Heart right ventricle (tissue), 16 donors: ENCODE measurements around the gene OTOP1. TPM values are rescaled to one million over a fixed set of nuclear protein-coding genes. Genes with fewer than 3 reads are reported as not detected.
"Not testable (repeated sequence)": the region's sequence is repeated elsewhere in the genome, so short reads cannot be mapped to it uniquely, and the experiment has no call there.

Experiments
- ATAC-seq, 8 donors: fragments of 200-7000 bp; cut with Tn5 transposase; one replicate each; pipeline ENCODE4 v1.9.1; 2020; ENCODE audit warnings: mild to moderate bottlenecking in 8 of 8, moderate library complexity in 8 of 8, moderate number of reproducible peaks in 1 of 8
- DNase-seq, 2 donors: peaks; one replicate each; pipeline ENCODE4 v3.0.0-alpha.2; 2020
- H3K27ac ChIP-seq, 10 donors: fragments of 200-600 bp; sonication (generic) in 2 of 10; one replicate each; pipeline versions ENCODE4 v1.5.0 to v1.8.0; 2020 to 2022; ENCODE audit warnings: mild to moderate bottlenecking in 3 of 10
- H3K27me3 ChIP-seq, 7 donors: fragments of 200-600 bp; one replicate each; pipeline ENCODE4 v1.8.0; 2021 to 2022; ENCODE audit warnings: mild to moderate bottlenecking in 2 of 7
- H3K36me3 ChIP-seq, 9 donors: fragments of 200-600 bp; sonication (generic) in 1 of 9; one replicate each; pipeline versions ENCODE4 v1.5.0 to v1.8.0; 2020 to 2022; ENCODE audit warnings: mild to moderate bottlenecking in 2 of 9
- H3K4me1 ChIP-seq, 9 donors: fragments of 200-600 bp; sonication (generic) in 1 of 9; one replicate each; pipeline versions ENCODE4 v1.5.0 to v1.8.0; 2020 to 2022; ENCODE audit warnings: mild to moderate bottlenecking in 4 of 9
- H3K4me3 ChIP-seq, 10 donors: fragments of 200-600 bp; sonication (generic) in 2 of 10; one replicate each; pipeline versions ENCODE4 v1.5.0 to v1.8.0; 2020 to 2022; ENCODE audit warnings: mild to moderate bottlenecking in 7 of 10, moderate library complexity in 2 of 10
- H3K9me3 ChIP-seq, 11 donors: fragments of 200-600 bp in 10 of 11; sonication (generic) in 2 of 11; one replicate each; pipeline versions ENCODE4 v1.5.0 to v1.8.0; 2013 to 2022; ENCODE audit warnings: mild to moderate bottlenecking in 2 of 11, control low read depth in 1 of 11, moderate library complexity in 1 of 11
- WGBS, 2 donors: extraction: QIAGEN DNeasy Blood & Tissue Kit; methylation state at CpG; one replicate each; pipeline ENCODE4 v1.1.7; 2013; ENCODE audit warnings: inconsistent platforms in 1 of 2; 5-methylcytosine and 5-hydroxymethylcytosine counted together
- intact Hi-C, 10 donors: fragments of 100-400 bp; cut with DNase I; formaldehyde crosslinking; loops; one replicate each; pipeline versions ENCODE4 v1.11.1 to v1.14.2; 2022
- polyA plus RNA-seq, 2 donors: library from polyadenylated mRNA; stranded (reverse); fragments of 200-250 nt; gene quantifications; one replicate each; pipeline ENCODE4 v1.2.3, GENCODE V29; 2013
- total RNA-seq, 10 donors: library from RNA; stranded (reverse); fragmentation: NEBNext Ultra II Directional in 3 of 10; extraction: Animal tissue kit (Norgen Biotek cat#: 25700) in 3 of 10; gene quantifications; one replicate each; pipeline versions ENCODE4 v1.2.1 to v1.2.4, GENCODE V29; 2021 to 2023
- TF ChIP-seq, protein P1 (sequence below), 9 donors: fragments of 200-600 bp; sonication (generic) in 2 of 9; IDR thresholded peaks; one replicate each; pipeline versions ENCODE4 v1.5.0 to v1.8.0; 2021 to 2022; ENCODE audit warnings: antibody characterized with exemption in 9 of 9, mild to moderate bottlenecking in 5 of 9, moderate library complexity in 1 of 9
- donor health status: Arrhythmogenic right ventricular cardiomyopathy.
- donor health status: ischemic (EF 13 %, LVEDD 7.1; RV severe dilation, severe dysfunction).
- donor health status: healthy with polysubstance abuse.
- donor health status: DM: no; HTN: yes; CAD: no.
- donor health status: DM: no; HTN: no; CAD: no.
- donor health status: ischemic (EF 25% LVEDD 6.9; RV normal size, moderate dysfunction).
- donor health status: ischemic (EF 25% LVEDD 5.7; RV mildly dilated, moderate dysfunction).
- donor health status: healthy.
- donor health status: DM: yes; HTN: yes; CAD: no.
- donor health status: Ischemic cardiomyopathy.
- donor health status: ischemic (EF 35%, LVEDD 5.7; RV mildly dilated, moderate dysfunction).
- donor health status: nonischemic (EF 11% LVEDD 7.7; RV severe dilation, severe dysfunction).
- donor health status: DM: yes; HTN: yes; CAD: no.
- donor health status: PGD.
- donor health status: ischemic (EF 29% LVEDD 5.4; RV normal size, mild dysfunction).
- donor health status: nonischemic (EF 23%, LVEDD 6.1; RV moderate dilation, normal function).

Gene OTOP1
- total and polyA plus RNA-seq, 12 donors = not detected

DNA sequence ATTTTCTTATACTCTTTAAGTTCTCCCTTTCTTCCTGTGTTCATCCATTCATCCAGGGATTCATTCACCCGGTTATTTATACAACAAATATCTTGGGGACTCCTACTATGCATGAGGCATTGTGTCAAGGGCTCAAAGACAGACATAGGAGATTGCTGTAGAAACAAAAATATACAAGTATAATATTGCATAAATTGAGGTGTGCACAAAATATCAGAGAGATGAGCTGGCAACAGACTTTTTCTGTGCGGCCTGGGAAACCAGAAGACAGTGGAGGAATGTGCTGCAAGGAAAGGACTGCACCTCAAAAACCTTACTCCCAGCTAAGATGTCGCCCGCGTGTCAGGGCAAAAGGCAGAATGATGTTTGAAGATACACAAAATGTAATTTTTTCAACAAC is 9.6 kb downstream of the OTOP1 start:
- H3K36me3 ChIP-seq = no peaks in the 10 kb centered on the region
- peaks cover 0 to 43% (median 24%) of the 10 kb centered on the region in 7 donors for H3K27me3 ChIP-seq
- no peak overlapping the region for H3K27ac ChIP-seq
- 80 to 82% methylated on average over 5 of the region's 5 CpGs for WGBS, 2 donors
- no peaks in the 10 kb centered on the region for H3K4me1 ChIP-seq
- DNase-seq (no peak), ATAC-seq (no peak)
- TF ChIP-seq, protein P1, sequence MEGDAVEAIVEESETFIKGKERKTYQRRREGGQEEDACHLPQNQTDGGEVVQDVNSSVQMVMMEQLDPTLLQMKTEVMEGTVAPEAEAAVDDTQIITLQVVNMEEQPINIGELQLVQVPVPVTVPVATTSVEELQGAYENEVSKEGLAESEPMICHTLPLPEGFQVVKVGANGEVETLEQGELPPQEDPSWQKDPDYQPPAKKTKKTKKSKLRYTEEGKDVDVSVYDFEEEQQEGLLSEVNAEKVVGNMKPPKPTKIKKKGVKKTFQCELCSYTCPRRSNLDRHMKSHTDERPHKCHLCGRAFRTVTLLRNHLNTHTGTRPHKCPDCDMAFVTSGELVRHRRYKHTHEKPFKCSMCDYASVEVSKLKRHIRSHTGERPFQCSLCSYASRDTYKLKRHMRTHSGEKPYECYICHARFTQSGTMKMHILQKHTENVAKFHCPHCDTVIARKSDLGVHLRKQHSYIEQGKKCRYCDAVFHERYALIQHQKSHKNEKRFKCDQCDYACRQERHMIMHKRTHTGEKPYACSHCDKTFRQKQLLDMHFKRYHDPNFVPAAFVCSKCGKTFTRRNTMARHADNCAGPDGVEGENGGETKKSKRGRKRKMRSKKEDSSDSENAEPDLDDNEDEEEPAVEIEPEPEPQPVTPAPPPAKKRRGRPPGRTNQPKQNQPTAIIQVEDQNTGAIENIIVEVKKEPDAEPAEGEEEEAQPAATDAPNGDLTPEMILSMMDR (IDR thresholded peaks at IDR 0.05) = no peak
- H3K4me3 ChIP-seq = no peak overlapping the region
- intact Hi-C loops = no loop called here
- no peaks in the 10 kb centered on the region for H3K9me3 ChIP-seq

DNA sequence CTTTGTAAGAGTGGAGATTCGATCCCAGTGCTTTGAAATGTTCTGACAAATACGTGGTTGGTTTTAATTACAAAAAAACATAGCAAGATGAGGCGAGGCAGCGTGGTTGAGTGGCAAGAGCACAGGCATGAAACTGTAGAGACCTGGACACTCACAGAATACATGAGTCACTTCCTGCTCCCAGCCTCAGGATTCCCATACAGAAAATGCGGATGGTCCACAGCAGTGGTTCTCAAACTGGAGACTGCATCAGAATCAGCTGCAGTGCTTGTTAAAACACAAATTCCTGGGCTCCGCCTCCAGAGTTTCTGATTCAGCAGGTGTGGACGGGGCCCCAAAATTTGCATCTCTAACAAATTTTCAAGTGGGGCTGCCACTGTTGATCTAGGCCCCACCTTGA is 10.1 kb downstream of the OTOP1 start:
- peaks cover 0 to 41% (median 19%) of the 10 kb centered on the region in 7 donors for H3K27me3 ChIP-seq
- no peak overlapping the region for H3K4me3 ChIP-seq
- WGBS, 2 donors = 66 to 71% methylated on average over 7 of the region's 7 CpGs

DNA sequence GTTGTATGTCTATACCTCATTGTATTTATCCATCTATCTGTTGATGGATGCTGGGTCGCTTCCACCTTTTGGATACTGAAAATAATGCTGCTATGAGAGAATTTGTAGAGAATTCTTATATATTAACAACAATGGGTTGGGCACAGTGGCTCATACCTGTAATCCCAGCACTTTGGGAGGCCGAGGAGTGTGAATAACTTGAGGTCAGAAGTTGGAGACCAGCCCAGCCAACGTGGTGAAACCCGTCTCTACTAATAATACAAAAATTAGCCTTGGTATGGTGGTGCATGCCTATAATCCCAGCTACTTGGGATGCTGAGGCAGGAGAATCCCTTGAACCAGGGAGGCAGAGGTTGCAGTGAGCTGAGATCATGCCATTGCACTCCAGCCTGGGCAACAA is 13.1 kb downstream of the OTOP1 start:
- H3K4me3 ChIP-seq, H3K36me3 ChIP-seq, H3K27ac ChIP-seq, DNase-seq, H3K9me3 ChIP-seq, intact Hi-C loops, ATAC-seq, H3K4me1 ChIP-seq: not testable (repeated sequence)
- peaks cover 0 to 43% (median 13%) of the 10 kb centered on the region in 7 donors for H3K27me3 ChIP-seq
- WGBS, 2 donors = 68% methylated on average over 4 of the region's 4 CpGs

More for the DNA sequence above, 10.1 kb downstream of the OTOP1 start:
- Histone ChIP-seq H3K4me1 (no peaks in the 10 kb centered on the region), H3K27ac (no peak overlapping the region), H3K36me3 (no peaks in the 10 kb centered on the region), H3K9me3 (no peaks in the 10 kb centered on the region)
- intact Hi-C loops = no loop called here
- no peak for DNase-seq
- TF ChIP-seq, protein P1 (IDR thresholded peaks at IDR 0.05) = no peak
- no peak for ATAC-seq

DNA sequence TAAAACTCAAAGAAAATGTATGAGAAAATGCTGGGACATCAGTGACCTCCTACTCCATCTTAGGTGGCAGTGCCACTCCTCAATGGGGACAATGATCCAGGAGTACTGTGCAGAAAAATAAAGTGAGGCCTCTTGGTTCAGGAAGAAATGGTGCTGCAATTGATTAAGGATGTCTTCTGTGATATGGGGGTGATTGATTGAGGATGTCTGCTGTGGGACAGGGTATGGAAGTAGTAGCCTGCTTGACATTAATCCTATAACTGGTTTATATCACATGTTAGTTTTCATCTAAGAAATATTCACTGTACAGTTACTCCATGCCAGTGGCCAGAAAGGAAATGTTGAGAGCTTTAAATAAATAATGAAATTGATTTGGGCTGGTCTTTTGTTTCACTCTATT is 20.5 kb downstream of the OTOP1 start:
- Histone ChIP-seq H3K4me1 (no peaks in the 10 kb centered on the region), H3K36me3 (no peaks in the 10 kb centered on the region), H3K4me3 (no peak overlapping the region), H3K27me3 (peaks cover 0 to 59% (median 27%) of the 10 kb centered on the region in 7 donors), H3K27ac (no peak overlapping the region), H3K9me3 (no peaks in the 10 kb centered on the region)
- TF ChIP-seq, protein P1 (IDR thresholded peaks at IDR 0.05) = no peak
- intact Hi-C loops = no loop called here
- ATAC-seq (no peak), DNase-seq (no peak)

DNA sequence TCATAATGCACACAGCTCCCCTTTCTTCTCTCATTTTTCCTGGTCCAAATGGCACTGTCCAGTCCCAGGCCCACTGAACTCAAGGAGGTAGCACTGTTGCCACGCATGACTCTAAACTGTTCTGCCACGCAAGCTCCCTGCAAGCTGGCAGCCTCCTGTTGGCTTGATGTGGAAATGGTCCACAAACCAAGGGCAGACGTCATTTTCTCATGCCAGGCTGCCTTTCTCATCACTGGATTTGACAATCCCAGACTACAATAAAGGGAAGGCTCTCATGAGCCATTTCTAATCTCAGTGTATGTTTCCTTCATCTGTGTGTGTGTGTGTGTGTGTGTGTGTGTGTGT is 22.4 kb downstream of the OTOP1 start:
- H3K4me3 ChIP-seq = no peak overlapping the region
- no peak for DNase-seq
- H3K36me3 ChIP-seq = no peaks in the 10 kb centered on the region
- intact Hi-C loops = no loop called here
- no peak for ATAC-seq
- peaks cover 0 to 51% (median 27%) of the 10 kb centered on the region in 7 donors for H3K27me3 ChIP-seq
- TF ChIP-seq, protein P1 (IDR thresholded peaks at IDR 0.05) = no peak
- H3K9me3 ChIP-seq = no peaks in the 10 kb centered on the region
- no peak overlapping the region for H3K27ac ChIP-seq
- 84 to 87% methylated on average over 3 of the region's 3 CpGs for WGBS, 2 donors
- no peaks in the 10 kb centered on the region for H3K4me1 ChIP-seq
